ENCODE measurements around the gene CDK15.

CDK15 gene

GRCh38 chr2:201807452-201807999 lies 1.2 kb downstream of the CDK15 start (continued):
- TF ChIP-seq ZNF362 (tag by site-specific recombination; IDR thresholded peaks at IDR 0.05) (no peak), FEZF1 (tag by site-specific recombination; IDR thresholded peaks at IDR 0.05) (peak; percentile 26; the same call in 1 of the 2 replicates), ZNF239 (tag by site-specific recombination; IDR thresholded peaks at IDR 0.05) (no peak), INSM2 (tag by site-specific recombination; IDR thresholded peaks at IDR 0.05) (no peak), ZNF701 (tag by site-specific recombination; IDR thresholded peaks at IDR 0.05) (no peak), ZNF530 (tag by site-specific recombination; IDR thresholded peaks at IDR 0.05; ENCODE audit: low read depth) (no peak), GLI4 (tag by site-specific recombination; IDR thresholded peaks at IDR 0.05) (no peak), ZNF449 (tag by site-specific recombination; IDR thresholded peaks at IDR 0.05) (no peak), ZNF404 (tag by site-specific recombination; IDR thresholded peaks at IDR 0.05) (no peak), ZNF600 (tag by site-specific recombination; IDR thresholded peaks at IDR 0.05) (peak; percentile 46; the same call in 1 of the 2 replicates), ZSCAN23 (tag by site-specific recombination; IDR thresholded peaks at IDR 0.05) (no peak), ZNF423 (tag by site-specific recombination; IDR thresholded peaks at IDR 0.05) (no peak), KLF9 (tag by site-specific recombination; IDR thresholded peaks at IDR 0.05; ENCODE audit: low read depth) (no peak), OVOL3 (tag by site-specific recombination; IDR thresholded peaks at IDR 0.05) (no peak), REPIN1 (tag by site-specific recombination; IDR thresholded peaks at IDR 0.05; ENCODE audit: low read depth) (no peak), ZNF19 (tag by site-specific recombination; IDR thresholded peaks at IDR 0.05; ENCODE audit: low read depth) (no peak), GLIS1 (tag by site-specific recombination; IDR thresholded peaks at IDR 0.05) (peak; percentile 61), ZNF391 (tag by site-specific recombination; IDR thresholded peaks at IDR 0.05; ENCODE audit: borderline replicate concordance, low read depth) (no peak), ZNF488 (tag by site-specific recombination; IDR thresholded peaks at IDR 0.05) (no peak), ZNF132 (tag by site-specific recombination; IDR thresholded peaks at IDR 0.05; ENCODE audit: borderline replicate concordance) (no peak), ZNF416 (tag by site-specific recombination; IDR thresholded peaks at IDR 0.05) (no peak), ZNF174 (tag by site-specific recombination; IDR thresholded peaks at IDR 0.05) (no peak), ZBTB11 (tag by site-specific recombination; conservative IDR thresholded peaks at IDR 0.05; ENCODE audit: low read depth) (no peak), OSR2 (tag by site-specific recombination; IDR thresholded peaks at IDR 0.05) (no peak), SP7 (tag by site-specific recombination; IDR thresholded peaks at IDR 0.05) (no peak), PRDM2 (tag by site-specific recombination; IDR thresholded peaks at IDR 0.05; ENCODE audit: borderline replicate concordance) (no peak), KLF1 (tag by site-specific recombination; IDR thresholded peaks at IDR 0.05) (no peak)

All from HEK293 (cell line).